Spinal cord (tissue), 10 donors: Measurements from ENCODE around the gene ARL8A. TPM values are rescaled to one million over a fixed set of nuclear protein-coding genes. Genes with fewer than 3 reads are reported as not detected.
A peak's percentile ranks its signal among the peaks of the same experiment; 100 is the strongest.

Experiments
- DNase-seq, 6 donors: peaks; one replicate each; pipeline versions ENCODE4 v3.0.0 to v3.0.0-alpha.2; 2013 to 2015; ENCODE audit warnings: low spot score in 6 of 6, low read depth in 4 of 6
- H3K27ac ChIP-seq: one replicate; pipeline ENCODE4 v1.5.1; 2013; ENCODE audit warnings: low read depth, low read length, control low read depth
- H3K27me3 ChIP-seq: one replicate; pipeline ENCODE4 v1.6.1; 2013; ENCODE audit warnings: low read length; ENCODE audit not compliant: control insufficient read depth, insufficient read depth
- H3K36me3 ChIP-seq: one replicate; pipeline ENCODE4 v1.6.1; 2013; ENCODE audit warnings: low read length; ENCODE audit not compliant: control insufficient read depth, insufficient read depth
- H3K4me1 ChIP-seq: one replicate; pipeline ENCODE4 v1.6.1; 2013; ENCODE audit warnings: low read length; ENCODE audit not compliant: control insufficient read depth, insufficient read depth
- H3K4me3 ChIP-seq: one replicate; pipeline ENCODE4 v1.5.1; 2013; ENCODE audit warnings: low read depth, low read length, control low read depth
- H3K9me3 ChIP-seq: one replicate; pipeline ENCODE4 v1.6.1; 2013; ENCODE audit warnings: low read length; ENCODE audit not compliant: control insufficient read depth, insufficient read depth
- WGBS: methylation state at CpG from one replicate; pipeline ENCODE4 v1.1.5; 2013; ENCODE audit warnings: missing lambda C conversion rate; ENCODE audit not compliant: insufficient coverage; 5-methylcytosine and 5-hydroxymethylcytosine counted together
- polyA plus RNA-seq, 2 donors: library from polyadenylated mRNA; unstranded; fragments of 120-200 nt; gene quantifications; one replicate each; pipeline ENCODE4 v1.2.1, GENCODE V29; 2013; ENCODE audit not compliant: insufficient read length in 2 of 2
- total RNA-seq, 2 donors: library from RNA; depleted of rRNA in 1 of 2; stranded (reverse); fragments of 120-200 nt in 1 of 2; fragments of >200 nt in 1 of 2; gene quantifications; one replicate each; pipeline versions ENCODE4 v1.2.3 to v1.2.4, GENCODE V29; 2013 to 2014
- donor health status: healthy.

The ARL8A gene
- total and polyA plus RNA-seq, 4 donors: 56.3 to 184 (median 129) TPM

DNA sequence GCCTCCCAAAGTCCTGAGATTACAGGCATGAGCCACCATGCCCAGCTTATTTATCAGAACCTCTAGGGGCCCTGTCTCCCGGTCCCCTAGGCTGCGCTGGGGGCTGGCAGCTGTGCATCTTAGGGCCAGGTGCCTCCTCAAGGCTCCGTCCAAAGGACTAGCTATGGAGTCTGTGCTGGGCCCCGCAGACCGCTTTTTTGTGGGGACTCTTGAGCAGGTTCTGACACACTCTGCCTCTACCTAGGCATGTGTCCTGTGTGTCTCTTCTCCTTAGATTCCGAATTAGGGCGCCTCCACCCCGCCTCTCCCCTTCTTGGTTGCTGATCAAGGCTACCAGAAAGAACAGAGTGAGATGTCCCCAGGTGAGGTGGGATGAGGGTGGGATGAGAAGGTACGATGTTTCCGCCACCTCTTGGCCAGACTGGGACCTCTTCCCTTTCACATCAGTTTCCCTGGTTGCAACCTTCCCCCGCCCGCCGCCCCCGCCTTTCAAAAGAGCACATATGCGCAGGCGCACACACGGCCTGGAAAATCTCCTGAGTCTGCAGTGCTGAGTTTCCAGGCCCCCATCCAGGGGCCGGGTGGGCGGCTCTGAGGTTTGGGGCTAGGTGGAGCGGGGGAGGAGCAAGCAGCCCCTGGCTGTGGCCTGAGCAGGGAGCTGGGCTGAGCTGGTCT, 20.9 kb upstream of the ARL8A start:
- Histone ChIP-seq H3K4me1 (peaks cover 45% of the 10 kb centered on the region), H3K9me3 (no peaks in the 10 kb centered on the region), H3K4me3 (no peak overlapping the region), H3K27ac (no peak overlapping the region), H3K27me3 (no peaks in the 10 kb centered on the region), H3K36me3 (peaks cover 5% of the 10 kb centered on the region)
- DNase-seq: no peak
- 83% methylated on average over 14 of the region's 20 CpGs for WGBS

- no peak overlapping the region for H3K27ac ChIP-seq
- no peak for DNase-seq
- no peaks in the 10 kb centered on the region for H3K9me3 ChIP-seq
- 78% methylated on average over 8 of the region's 11 CpGs for WGBS
- no peak overlapping the region for H3K4me3 ChIP-seq
- peaks cover 5% of the 10 kb centered on the region for H3K36me3 ChIP-seq
- H3K27me3 ChIP-seq: no peaks in the 10 kb centered on the region
- peaks cover 51% of the 10 kb centered on the region for H3K4me1 ChIP-seq
Observed at GRCh38 chr1:202164271-202165037, 19.9 kb upstream of the ARL8A start.

GRCh38 chr1:202163281-202164270, 19.0 kb upstream of the ARL8A start:
- H3K27me3 ChIP-seq: no peaks in the 10 kb centered on the region
- 74% methylated on average over 6 of the region's 12 CpGs for WGBS
- no peaks in the 10 kb centered on the region for H3K9me3 ChIP-seq
- peaks cover 49% of the 10 kb centered on the region for H3K4me1 ChIP-seq
- DNase-seq: no peak
- H3K4me3 ChIP-seq: no peak overlapping the region
- H3K36me3 ChIP-seq: peaks cover 5% of the 10 kb centered on the region
- H3K27ac ChIP-seq: no peak overlapping the region

DNA sequence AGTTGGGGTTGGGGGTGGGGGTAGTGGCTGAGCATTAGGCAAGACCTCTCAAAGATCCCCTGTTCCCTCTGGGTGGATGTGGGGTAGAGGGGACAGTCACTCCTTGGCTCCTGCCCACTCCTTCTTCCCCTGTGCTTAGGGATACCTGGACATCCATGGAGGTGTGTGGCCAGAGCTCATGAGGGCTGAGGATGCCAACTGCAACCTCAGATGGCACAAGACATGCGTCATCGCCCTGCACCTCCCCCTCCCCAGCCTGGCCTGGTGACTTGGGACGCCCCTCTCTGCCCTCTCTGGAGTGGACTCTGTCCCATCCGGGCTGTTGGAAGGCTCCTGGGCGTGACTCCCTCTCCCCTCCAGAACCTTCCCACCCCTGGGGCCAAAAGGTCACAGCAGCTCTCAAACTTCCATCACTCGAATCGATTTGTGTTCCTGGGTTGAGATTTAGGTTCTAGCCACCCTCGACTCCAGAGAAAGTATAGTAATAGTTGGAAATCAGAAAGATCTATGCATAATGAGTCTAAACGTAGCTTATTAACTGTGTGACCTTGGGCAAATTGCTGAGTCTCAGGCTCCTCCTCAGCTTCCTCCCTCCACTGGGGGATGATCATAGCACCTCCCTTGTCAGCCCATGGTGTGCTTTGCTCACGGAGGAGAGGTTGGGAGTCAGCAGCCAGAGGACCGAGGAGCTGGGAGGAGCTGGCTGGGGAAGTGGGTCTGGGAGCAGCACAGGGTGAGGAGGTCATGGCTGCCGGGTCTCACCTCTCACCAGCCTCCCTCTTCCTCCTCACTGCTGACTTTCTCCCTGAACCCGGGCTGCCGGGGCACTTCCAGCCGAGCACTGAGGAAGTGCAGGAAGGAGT, 18.1 kb upstream of the ARL8A start:
- 64% methylated on average over 6 of the region's 15 CpGs for WGBS
- H3K4me3 ChIP-seq: no peak overlapping the region
- peaks cover 5% of the 10 kb centered on the region for H3K36me3 ChIP-seq
- H3K27me3 ChIP-seq: no peaks in the 10 kb centered on the region
- no peak overlapping the region for H3K27ac ChIP-seq
- peaks cover 40% of the 10 kb centered on the region for H3K4me1 ChIP-seq
- H3K9me3 ChIP-seq: no peaks in the 10 kb centered on the region
- DNase-seq: no peak

GRCh38 chr1:202162047-202162417, 17.5 kb upstream of the ARL8A start:
- peaks cover 38% of the 10 kb centered on the region for H3K4me1 ChIP-seq
- H3K27me3 ChIP-seq: no peaks in the 10 kb centered on the region
- H3K4me3 ChIP-seq: no peak overlapping the region
- peaks cover 5% of the 10 kb centered on the region for H3K36me3 ChIP-seq
- WGBS: 84% methylated on average over 2 of the region's 4 CpGs
- no peak for DNase-seq
- no peaks in the 10 kb centered on the region for H3K9me3 ChIP-seq
- no peak overlapping the region for H3K27ac ChIP-seq

- Histone ChIP-seq H3K9me3 (no peaks in the 10 kb centered on the region), H3K27me3 (no peaks in the 10 kb centered on the region), H3K27ac (no peak overlapping the region), H3K36me3 (peaks cover 5% of the 10 kb centered on the region), H3K4me3 (no peak overlapping the region), H3K4me1 (peaks cover 38% of the 10 kb centered on the region)
- no peak for DNase-seq
- 54% methylated on average over 20 of the region's 22 CpGs for WGBS
Observed at GRCh38 chr1:202161151-202162046, 16.9 kb upstream of the ARL8A start.

GRCh38 chr1:202160377-202160940, 15.9 kb upstream of the ARL8A start, which contains the start of gene PTPN7:
PTPN7 (minus strand) TSS chr1:202160602; CDS start chr1:202159402, 1,200 bp downstream.
- H3K27me3 ChIP-seq: no peaks in the 10 kb centered on the region
- H3K27ac ChIP-seq: peak within 1 kb of the TSS; percentile 40
- WGBS: 81% methylated on average over 16 of the region's 17 CpGs
- H3K9me3 ChIP-seq: no peaks in the 10 kb centered on the region
- H3K36me3 ChIP-seq: peaks cover 5% of the 10 kb centered on the region
- H3K4me3 ChIP-seq: no peak within 1 kb of the TSS
- peaks cover 39% of the 10 kb centered on the region for H3K4me1 ChIP-seq
- DNase-seq: no peak
